Neural cell (in vitro differentiated cells): ENCODE measurements around the gene SNTG2. TPM values are rescaled to one million over a fixed set of nuclear protein-coding genes. Genes with fewer than 3 reads are reported as not detected.

Source experiments
- H2AFZ ChIP-seq: fragments of 200-600, 300-800 bp; sonication (generic), shearing (Covaris generic); 2 replicates; pipeline ENCODE4 v1.6.0; 2014; ENCODE audit warnings: low read depth, mild to moderate bottlenecking, antibody characterized with exemption, low read length, moderate library complexity
- H3F3A ChIP-seq: fragments of 200-600 bp; shearing (Covaris generic); 2 replicates; pipeline ENCODE4 v1.6.1; 2016; ENCODE audit warnings: mild to moderate bottlenecking, moderate library complexity, mixed read lengths, antibody characterized with exemption, low read length; ENCODE audit not compliant: insufficient read depth, poor library complexity, severe bottlenecking
- H3K27ac ChIP-seq: fragments of 200-600, 300-800 bp; sonication (generic), shearing (Covaris generic); 2 replicates; pipeline ENCODE4 v1.5.1; 2014; ENCODE audit warnings: mild to moderate bottlenecking, low read length, moderate library complexity
- H3K27me3 ChIP-seq: fragments of 300-800, 200-600 bp; sonication (generic), shearing (Covaris generic); 2 replicates; pipeline ENCODE4 v1.6.0; 2014; ENCODE audit warnings: mild to moderate bottlenecking, low read depth, low read length, moderate library complexity; ENCODE audit not compliant: insufficient read depth
- H3K36me3 ChIP-seq: fragments of 300-800, 200-600 bp; sonication (generic), shearing (Covaris generic); 2 replicates; pipeline ENCODE4 v1.5.1; 2014; ENCODE audit warnings: mild to moderate bottlenecking, antibody characterized with exemption, low read length, moderate library complexity; ENCODE audit not compliant: insufficient read depth
- H3K4me2 ChIP-seq: fragments of 300-800, 200-600 bp; sonication (generic), shearing (Covaris generic); 2 replicates; pipeline ENCODE4 v1.6.0; 2014; ENCODE audit warnings: mild to moderate bottlenecking, low read length
- H3K4me3 ChIP-seq: fragments of 300-800, 200-600 bp; sonication (generic), shearing (Covaris generic); 2 replicates; pipeline ENCODE4 v1.5.1; 2014; ENCODE audit warnings: mild to moderate bottlenecking, low read length, moderate library complexity
- H3K79me2 ChIP-seq: fragments of 200-600 bp; shearing (Covaris generic); replicated peaks from 2 replicates; pipeline ENCODE4 v1.6.0; 2014; ENCODE audit warnings: mild to moderate bottlenecking, low read length, moderate library complexity; ENCODE audit not compliant: insufficient read depth
- H3K9ac ChIP-seq: fragments of 300-800, 200-600 bp; sonication (generic), shearing (Covaris generic); 2 replicates; pipeline ENCODE4 v1.6.1; 2016; ENCODE audit warnings: mild to moderate bottlenecking, low read length, mixed read lengths
- H3K9me2 ChIP-seq: fragments of 200-600 bp; shearing (Covaris generic); 2 replicates; pipeline ENCODE4 v1.6.1; 2016; ENCODE audit warnings: mild to moderate bottlenecking, low read length, mixed read lengths; ENCODE audit not compliant: insufficient read depth
- H3K9me3 ChIP-seq: fragments of 200-600, 300-800 bp; sonication (generic), shearing (Covaris generic); 2 replicates; pipeline ENCODE4 v1.6.1; 2016; ENCODE audit warnings: mild to moderate bottlenecking, mixed run types, low read length, moderate library complexity, mixed read lengths
- H4K20me1 ChIP-seq: fragments of 200-600 bp; shearing (Covaris generic); 2 replicates; pipeline ENCODE4 v1.6.1; 2016; ENCODE audit warnings: mild to moderate bottlenecking, mixed run types; ENCODE audit not compliant: insufficient read depth
- CTCF ChIP-seq: fragments of 450-650 bp; IDR thresholded peaks from 2 replicates; pipeline ENCODE4 v1.5.1; 2014; ENCODE audit warnings: antibody characterized with exemption, mild to moderate bottlenecking, moderate library complexity; ENCODE audit not compliant: poor library complexity, severe bottlenecking
- EP300 ChIP-seq: fragments of 450-650 bp; conservative IDR thresholded peaks from 2 replicates; pipeline ENCODE4 v1.6.1; 2014; ENCODE audit warnings: antibody characterized with exemption, mild to moderate bottlenecking, moderate library complexity; ENCODE audit not compliant: poor library complexity, severe bottlenecking
- EZH2 ChIP-seq: fragments of 200-600, 300-800 bp; shearing (Covaris generic), sonication (generic); IDR thresholded peaks from 2 replicates; pipeline ENCODE4 v1.6.1; 2014; ENCODE audit warnings: antibody characterized with exemption, low read length, borderline replicate concordance, mild to moderate bottlenecking; ENCODE audit not compliant: insufficient read depth, poor library complexity, severe bottlenecking
- MXI1 ChIP-seq: fragments of 450-650 bp; conservative IDR thresholded peaks from 2 replicates; pipeline ENCODE4 v1.6.1; 2014; ENCODE audit warnings: antibody characterized with exemption, mild to moderate bottlenecking; ENCODE audit not compliant: poor library complexity, severe bottlenecking
- POLR2AphosphoS5 ChIP-seq: IDR thresholded peaks from 2 replicates; pipeline ENCODE4 v1.6.1; 2012
- RAD21 ChIP-seq: fragments of 450-650 bp; conservative IDR thresholded peaks from 2 replicates; pipeline ENCODE4 v1.6.1; 2014; ENCODE audit warnings: antibody characterized with exemption, mild to moderate bottlenecking, moderate library complexity
- REST ChIP-seq: IDR thresholded peaks from 2 replicates; pipeline ENCODE4 v1.6.1; 2012; ENCODE audit warnings: borderline replicate concordance
- SMC3 ChIP-seq: fragments of 450-650 bp; conservative IDR thresholded peaks from 2 replicates; pipeline ENCODE4 v1.6.1; 2014; ENCODE audit warnings: antibody characterized with exemption, mild to moderate bottlenecking, moderate library complexity; ENCODE audit not compliant: poor library complexity
- TAF1 ChIP-seq: IDR thresholded peaks from 2 replicates; pipeline ENCODE4 v1.6.1; 2012; ENCODE audit warnings: low read depth
- polyA plus RNA-seq: library from polyadenylated mRNA; depleted of rRNA; stranded (reverse); fragments of >200 nt; gene quantifications from 2 replicates; pipeline ENCODE4 v1.2.3, GENCODE V29; 2014

SNTG2 gene
- polyA plus RNA-seq, 1 donor from 2014 or later, result not detected

GRCh38 chr2:942775-943460 lies 7.7 kb upstream of the SNTG2 start:
- no peak for TF ChIP-seq SMC3
- TF ChIP-seq EP300, result no peak
- no peak for TF ChIP-seq REST
- no peak for TF ChIP-seq EZH2
- TF ChIP-seq CTCF, result no peak
- TF ChIP-seq RAD21, result no peak
- no peak for TF ChIP-seq MXI1
- Histone ChIP-seq H3K9me2 (no peaks in the 10 kb centered on the region), H3K4me3 (no peak overlapping the region), H3F3A (no peaks in the 10 kb centered on the region), H3K27ac (no peak overlapping the region), H3K9me3 (no peaks in the 10 kb centered on the region), H4K20me1 (no peaks in the 10 kb centered on the region), H2AFZ (no peak overlapping the region), H3K27me3 (no peaks in the 10 kb centered on the region), H3K36me3 (no peaks in the 10 kb centered on the region), H3K79me2 (no peaks in the 10 kb centered on the region), H3K4me2 (no peak overlapping the region), H3K9ac (no peak overlapping the region)

- H2AFZ ChIP-seq, result no peak overlapping the region
- no peak overlapping the region for H3K4me2 ChIP-seq
- H3K9me3 ChIP-seq, result no peaks in the 10 kb centered on the region
- no peaks in the 10 kb centered on the region for H3F3A ChIP-seq
- no peak overlapping the region for H3K9ac ChIP-seq
- H3K79me2 ChIP-seq, result no peaks in the 10 kb centered on the region
- H3K27ac ChIP-seq, result no peak overlapping the region
- H3K9me2 ChIP-seq, result no peaks in the 10 kb centered on the region
- no peaks in the 10 kb centered on the region for H4K20me1 ChIP-seq
- no peak overlapping the region for H3K4me3 ChIP-seq
- peaks cover under 1% of the 10 kb centered on the region for H3K27me3 ChIP-seq
- no peaks in the 10 kb centered on the region for H3K36me3 ChIP-seq
- TF ChIP-seq RAD21 (no peak), TAF1 (no peak), CTCF (no peak), EP300 (no peak), EZH2 (no peak), REST (no peak), POLR2AphosphoS5 (no peak), SMC3 (no peak), MXI1 (no peak)
Observed at GRCh38 chr2:943461-943797, 7.2 kb upstream of the SNTG2 start.
